ENCODE results near the gene SPACA1. TPM values are rescaled to one million over a fixed set of nuclear protein-coding genes. Genes with fewer than 3 reads are reported as not detected.

The SPACA1 gene
- total RNA-seq, 4 donors from 2014 or later, result not detected

DNA sequence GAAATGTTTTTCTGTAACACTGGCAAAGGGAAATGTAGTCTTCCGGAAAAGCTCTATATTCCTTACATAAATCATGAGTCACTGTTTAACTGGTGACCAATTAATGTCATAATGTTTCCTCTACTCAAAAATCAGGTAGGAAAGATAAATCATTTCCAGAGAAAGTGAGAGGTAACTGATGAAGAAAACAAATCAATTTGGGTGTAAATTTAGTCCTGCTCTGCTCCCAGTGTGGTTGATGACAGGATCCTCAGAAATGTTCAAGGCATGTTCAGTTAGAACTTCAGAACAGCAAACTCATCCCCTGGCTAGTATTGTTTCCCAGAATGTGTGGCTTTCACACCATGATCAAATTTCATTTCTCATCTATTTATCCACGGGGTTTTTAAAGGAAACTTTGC is 38.8 kb upstream of the SPACA1 start:
- Histone ChIP-seq H3K9me3 (no peaks in the 10 kb centered on the region), H3K27ac (peak overlapping the region in 2 of 4 donors; percentile 3 to 10), H3K36me3 (no peaks in the 10 kb centered on the region), H3K27me3 (no peaks in the 10 kb centered on the region), H3K4me3 (no peak overlapping the region), H3K4me1 (peaks cover 0 to 9% (median 0%) of the 10 kb centered on the region in 4 donors)
- no peak for TF ChIP-seq POLR2A (IDR thresholded peaks at IDR 0.05)
- DNase-seq, result no peak

DNA sequence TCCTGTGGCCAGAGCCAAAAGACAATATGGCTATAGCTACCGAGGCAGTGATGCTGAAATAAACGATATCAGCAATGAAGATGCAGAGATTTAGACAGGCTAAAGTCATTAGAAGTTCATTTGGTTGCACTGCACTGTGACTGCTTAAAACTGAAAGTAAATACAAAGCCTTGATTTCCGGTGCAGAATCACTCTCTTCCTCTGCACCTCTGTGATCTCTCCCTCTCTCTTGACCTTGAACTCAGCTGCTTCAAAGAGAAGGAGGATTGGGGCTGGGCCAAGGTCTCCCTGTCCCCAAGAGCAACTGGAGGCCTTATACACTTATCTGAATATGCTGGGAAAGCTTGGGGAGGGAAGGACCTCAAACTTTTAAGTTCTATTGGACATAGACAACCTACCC is 34.6 kb upstream of the SPACA1 start:
- no peaks in the 10 kb centered on the region for H3K9me3 ChIP-seq
- H3K4me1 ChIP-seq, result peaks cover 0 to 9% (median 0%) of the 10 kb centered on the region in 4 donors
- H3K27ac ChIP-seq, result no peak overlapping the region
- TF ChIP-seq POLR2A (IDR thresholded peaks at IDR 0.05), result no peak
- TF ChIP-seq, protein P1, sequence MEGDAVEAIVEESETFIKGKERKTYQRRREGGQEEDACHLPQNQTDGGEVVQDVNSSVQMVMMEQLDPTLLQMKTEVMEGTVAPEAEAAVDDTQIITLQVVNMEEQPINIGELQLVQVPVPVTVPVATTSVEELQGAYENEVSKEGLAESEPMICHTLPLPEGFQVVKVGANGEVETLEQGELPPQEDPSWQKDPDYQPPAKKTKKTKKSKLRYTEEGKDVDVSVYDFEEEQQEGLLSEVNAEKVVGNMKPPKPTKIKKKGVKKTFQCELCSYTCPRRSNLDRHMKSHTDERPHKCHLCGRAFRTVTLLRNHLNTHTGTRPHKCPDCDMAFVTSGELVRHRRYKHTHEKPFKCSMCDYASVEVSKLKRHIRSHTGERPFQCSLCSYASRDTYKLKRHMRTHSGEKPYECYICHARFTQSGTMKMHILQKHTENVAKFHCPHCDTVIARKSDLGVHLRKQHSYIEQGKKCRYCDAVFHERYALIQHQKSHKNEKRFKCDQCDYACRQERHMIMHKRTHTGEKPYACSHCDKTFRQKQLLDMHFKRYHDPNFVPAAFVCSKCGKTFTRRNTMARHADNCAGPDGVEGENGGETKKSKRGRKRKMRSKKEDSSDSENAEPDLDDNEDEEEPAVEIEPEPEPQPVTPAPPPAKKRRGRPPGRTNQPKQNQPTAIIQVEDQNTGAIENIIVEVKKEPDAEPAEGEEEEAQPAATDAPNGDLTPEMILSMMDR (IDR thresholded peaks at IDR 0.05), result no peak
- H3K4me3 ChIP-seq, result no peak overlapping the region
- no peaks in the 10 kb centered on the region for H3K36me3 ChIP-seq
- DNase-seq, result no peak
- no peaks in the 10 kb centered on the region for H3K27me3 ChIP-seq

DNA sequence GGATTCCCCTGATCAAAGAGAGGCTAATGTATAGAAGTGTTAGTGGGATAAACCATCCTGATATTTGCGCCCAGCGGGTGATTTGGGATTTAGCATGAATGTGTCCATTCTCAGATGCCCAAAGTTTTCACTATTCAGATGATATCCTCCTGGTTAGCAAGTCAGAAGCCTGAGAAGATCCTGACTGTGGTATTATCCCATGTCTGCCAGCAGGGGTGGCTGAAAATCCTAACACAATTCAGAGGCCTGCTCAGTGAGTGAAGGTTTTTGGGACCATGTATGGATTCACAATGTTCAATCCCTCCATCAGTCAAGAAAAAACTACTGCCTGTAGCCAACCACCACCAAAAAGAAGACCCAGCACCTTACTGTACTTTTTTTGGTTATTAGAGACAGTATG is 34.1 kb upstream of the SPACA1 start:
- Histone ChIP-seq H3K9me3 (no peaks in the 10 kb centered on the region), H3K4me1 (peaks cover 0 to 9% (median 0%) of the 10 kb centered on the region in 4 donors), H3K27ac (no peak overlapping the region), H3K27me3 (no peaks in the 10 kb centered on the region), H3K4me3 (no peak overlapping the region), H3K36me3 (no peaks in the 10 kb centered on the region)
- DNase-seq, result no peak
- TF ChIP-seq POLR2A (IDR thresholded peaks at IDR 0.05), result no peak
- TF ChIP-seq, protein P1 (IDR thresholded peaks at IDR 0.05), result no peak

DNA sequence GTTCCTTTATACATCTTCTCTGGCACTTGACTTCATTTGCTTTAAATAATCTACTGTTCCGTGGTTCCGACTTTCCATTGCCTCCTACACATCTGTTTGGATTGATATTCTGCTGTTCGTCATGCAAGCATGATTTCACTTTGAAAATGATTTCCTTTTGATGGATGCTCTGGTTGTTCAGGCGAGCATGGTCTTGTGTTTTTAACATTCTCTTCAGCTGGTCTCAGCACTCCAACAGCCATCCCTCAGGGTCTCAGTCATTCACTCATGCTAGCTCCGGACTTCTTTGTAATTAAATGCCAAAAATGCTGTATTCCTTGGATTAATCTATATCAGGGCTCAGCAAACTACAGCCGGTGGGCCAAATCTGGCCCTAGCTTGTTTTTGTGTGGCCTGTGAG is 27.2 kb upstream of the SPACA1 start:
- Histone ChIP-seq H3K4me1 (no peaks in the 10 kb centered on the region), H3K4me3 (no peak overlapping the region), H3K9me3 (no peaks in the 10 kb centered on the region), H3K27me3 (no peaks in the 10 kb centered on the region), H3K27ac (no peak overlapping the region), H3K36me3 (no peaks in the 10 kb centered on the region)
- DNase-seq, result no peak
- TF ChIP-seq, protein P1 (IDR thresholded peaks at IDR 0.05), result no peak
- no peak for TF ChIP-seq POLR2A (IDR thresholded peaks at IDR 0.05)

DNA sequence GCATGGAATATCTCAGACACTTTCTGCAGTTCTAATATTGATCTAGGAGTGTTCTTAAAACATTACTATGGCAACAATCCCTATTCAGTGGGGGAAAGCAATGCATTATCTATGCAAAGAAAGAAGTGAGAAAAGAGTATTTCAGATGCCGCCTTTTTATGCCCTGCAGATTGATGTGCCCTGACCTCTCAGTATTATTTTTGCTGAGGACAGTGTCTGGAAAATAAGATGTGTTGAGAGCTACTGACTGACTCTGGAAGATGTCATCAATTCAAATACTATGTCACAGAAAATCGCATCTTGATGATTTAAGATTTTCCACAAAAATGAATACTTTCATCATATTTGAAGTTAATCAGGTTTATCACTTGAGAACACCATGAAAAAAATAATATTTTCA is 22.9 kb upstream of the SPACA1 start:
- no peak for TF ChIP-seq POLR2A (IDR thresholded peaks at IDR 0.05)
- TF ChIP-seq, protein P1 (IDR thresholded peaks at IDR 0.05), result no peak
- Histone ChIP-seq H3K36me3 (no peaks in the 10 kb centered on the region), H3K4me3 (no peak overlapping the region), H3K4me1 (no peaks in the 10 kb centered on the region), H3K27ac (no peak overlapping the region), H3K27me3 (no peaks in the 10 kb centered on the region), H3K9me3 (peaks cover 0 to 9% (median 0%) of the 10 kb centered on the region in 4 donors)
- DNase-seq, result no peak

DNA sequence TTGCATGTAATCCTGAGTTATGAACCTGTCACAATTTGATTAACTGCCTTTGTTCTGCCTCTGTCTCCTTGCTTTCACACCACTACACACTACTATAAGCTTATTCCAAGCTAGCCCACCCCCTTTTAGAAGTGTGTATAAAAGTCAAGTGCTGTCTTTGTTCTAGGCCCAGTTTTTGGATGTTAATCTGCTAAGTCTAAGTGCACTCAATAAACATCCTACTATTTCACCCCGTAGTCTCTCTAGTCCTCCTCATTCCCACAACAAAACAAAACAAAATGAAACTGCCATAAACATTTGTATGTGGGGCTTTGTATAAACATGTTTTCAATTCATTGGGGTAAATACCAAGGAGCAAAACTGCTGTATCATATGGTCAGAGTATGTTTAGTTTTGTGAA is 16.1 kb upstream of the SPACA1 start:
- TF ChIP-seq, protein P1 (IDR thresholded peaks at IDR 0.05), result no peak
- no peak for TF ChIP-seq POLR2A (IDR thresholded peaks at IDR 0.05)
- Histone ChIP-seq H3K27ac (no peak overlapping the region), H3K9me3 (peaks cover 0 to 9% (median 0%) of the 10 kb centered on the region in 4 donors), H3K4me1 (no peaks in the 10 kb centered on the region), H3K4me3 (no peak overlapping the region), H3K27me3 (no peaks in the 10 kb centered on the region), H3K36me3 (no peaks in the 10 kb centered on the region)
- no peak for DNase-seq
